ENCODE measurements around the gene RNF215.

The RNF215 gene

DNA sequence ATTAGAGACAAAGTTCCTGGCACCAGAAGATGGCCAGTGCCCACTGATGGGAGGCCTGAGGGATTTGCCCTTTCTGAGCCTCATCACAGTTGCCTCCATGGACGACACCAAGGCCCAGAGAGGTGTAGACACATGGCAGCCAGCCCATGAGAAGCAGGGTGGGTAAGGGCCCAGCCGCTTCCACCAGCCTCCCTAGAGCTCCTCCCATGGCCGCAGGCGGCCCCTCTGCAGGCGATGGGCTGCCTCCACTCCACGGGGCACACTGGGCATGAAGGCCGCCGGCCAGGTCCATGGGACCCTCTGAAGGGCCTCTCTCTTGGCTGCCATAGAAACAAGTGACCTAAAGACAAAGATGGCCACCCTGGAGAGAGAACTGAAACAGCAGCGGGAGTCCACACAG is 15.9 kb downstream of the RNF215 start:
- 0 out of 2 replicates have a peak, but pooled peaks cover 3% of the 10 kb centered on the region for H3K4me1 ChIP-seq (ENCODE audit: insufficient read depth, low read length)
- H3K9me3 ChIP-seq (ENCODE audit: control insufficient read depth, insufficient read depth, low read length) = no peaks in the 10 kb centered on the region
- H3K36me3 ChIP-seq (ENCODE audit: insufficient read depth, low read length) = no peaks in the 10 kb centered on the region; the same call in 1 of the 2 replicates
- H3K9ac ChIP-seq (ENCODE audit: low read depth, low read length) = no peak overlapping the region

DNA sequence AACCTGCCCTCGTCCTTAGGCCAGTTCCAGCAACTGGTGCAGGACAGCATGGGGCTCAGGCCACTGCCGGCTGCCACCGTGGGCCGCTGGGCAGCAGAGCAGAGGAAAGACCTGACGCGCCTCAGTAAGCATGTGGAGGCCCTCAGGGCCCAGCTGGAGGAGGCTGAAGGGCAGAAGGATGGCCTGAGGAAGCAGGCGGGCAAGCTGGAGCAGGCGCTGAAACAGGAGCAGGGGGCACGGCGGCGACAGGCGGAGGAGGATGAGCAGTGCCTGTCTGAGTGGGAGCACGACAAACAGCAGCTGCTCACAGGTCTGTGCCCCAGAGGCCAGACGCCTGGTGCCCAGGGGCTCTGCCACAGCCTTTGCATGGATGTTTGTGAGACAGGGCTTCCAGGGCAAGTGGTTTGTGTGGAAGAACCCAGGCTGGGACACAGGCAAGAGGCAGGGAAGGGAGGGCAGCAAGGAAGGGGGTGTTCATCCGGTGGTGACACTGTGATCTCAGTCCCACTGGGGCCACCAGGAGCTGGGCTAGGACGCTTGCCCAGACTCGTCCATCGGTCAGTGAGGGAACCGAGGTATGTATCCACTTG is 16.5 kb downstream of the RNF215 start:
- no peak overlapping the region for H3K9ac ChIP-seq (ENCODE audit: low read depth, low read length)

DNA sequence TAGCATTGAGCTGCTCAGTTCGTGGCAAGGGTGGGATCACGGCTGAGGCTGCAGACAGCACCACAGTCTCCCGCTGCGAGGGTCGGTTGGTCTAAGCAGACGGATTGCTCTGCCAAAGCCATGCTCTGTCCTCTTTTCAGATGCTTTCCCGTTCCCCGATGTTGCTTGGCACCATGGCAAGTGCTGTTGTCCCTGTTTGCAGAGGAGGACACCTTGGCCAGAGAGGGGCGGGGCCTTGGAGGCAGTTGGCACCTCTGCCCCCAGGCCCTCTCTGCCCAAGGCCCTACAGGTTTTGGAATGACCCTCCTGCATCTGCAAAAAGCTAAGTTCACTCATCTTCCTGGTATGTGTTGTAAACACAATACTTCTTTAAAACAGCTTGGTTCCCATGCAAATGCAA is 18.8 kb downstream of the RNF215 start:
- H3K9me3 ChIP-seq (ENCODE audit: control insufficient read depth, insufficient read depth, low read length) = no peaks in the 10 kb centered on the region
- no peak overlapping the region for H3K9ac ChIP-seq (ENCODE audit: low read depth, low read length)
- H3K4me1 ChIP-seq (ENCODE audit: insufficient read depth, low read length) = 0 out of 2 replicates have a peak, but pooled peaks cover 3% of the 10 kb centered on the region
- H3K36me3 ChIP-seq (ENCODE audit: insufficient read depth, low read length) = no peaks in the 10 kb centered on the region; the same call in 1 of the 2 replicates

More for the DNA sequence above, 16.5 kb downstream of the RNF215 start:
- 0 out of 2 replicates have a peak, but pooled peaks cover 3% of the 10 kb centered on the region for H3K4me1 ChIP-seq (ENCODE audit: insufficient read depth, low read length)
- H3K9me3 ChIP-seq (ENCODE audit: control insufficient read depth, insufficient read depth, low read length) = no peaks in the 10 kb centered on the region
- no peaks in the 10 kb centered on the region; the same call in 1 of the 2 replicates for H3K36me3 ChIP-seq (ENCODE audit: insufficient read depth, low read length)

DNA sequence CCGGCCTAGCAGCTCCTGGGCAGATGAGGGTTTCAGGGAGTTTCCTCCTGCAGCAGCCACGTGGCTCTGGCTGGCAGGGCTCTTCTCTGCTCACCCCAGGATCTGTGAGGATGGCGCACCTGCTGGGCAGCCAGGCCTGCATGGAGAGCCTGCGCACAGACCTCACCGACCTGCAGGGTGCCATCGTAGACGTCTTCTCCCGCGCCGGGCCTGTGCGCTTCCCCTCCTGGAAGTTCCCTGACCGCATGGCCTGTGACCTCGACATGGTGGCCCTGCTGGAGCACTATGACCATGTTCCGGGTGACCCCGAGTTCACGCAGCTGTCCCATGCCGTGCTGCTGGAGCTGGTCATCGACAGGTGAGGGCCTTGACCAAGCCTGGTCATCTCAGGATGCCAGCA is 21.3 kb downstream of the RNF215 start:
- Histone ChIP-seq H3K9me3 (ENCODE audit: control insufficient read depth, insufficient read depth, low read length) (no peaks in the 10 kb centered on the region), H3K9ac (ENCODE audit: low read depth, low read length) (no peak overlapping the region), H3K36me3 (ENCODE audit: insufficient read depth, low read length) (no peaks in the 10 kb centered on the region; the same call in 1 of the 2 replicates), H3K4me1 (ENCODE audit: insufficient read depth, low read length) (peaks cover 16% of the 10 kb centered on the region; the same call in 1 of the 2 replicates)

DNA sequence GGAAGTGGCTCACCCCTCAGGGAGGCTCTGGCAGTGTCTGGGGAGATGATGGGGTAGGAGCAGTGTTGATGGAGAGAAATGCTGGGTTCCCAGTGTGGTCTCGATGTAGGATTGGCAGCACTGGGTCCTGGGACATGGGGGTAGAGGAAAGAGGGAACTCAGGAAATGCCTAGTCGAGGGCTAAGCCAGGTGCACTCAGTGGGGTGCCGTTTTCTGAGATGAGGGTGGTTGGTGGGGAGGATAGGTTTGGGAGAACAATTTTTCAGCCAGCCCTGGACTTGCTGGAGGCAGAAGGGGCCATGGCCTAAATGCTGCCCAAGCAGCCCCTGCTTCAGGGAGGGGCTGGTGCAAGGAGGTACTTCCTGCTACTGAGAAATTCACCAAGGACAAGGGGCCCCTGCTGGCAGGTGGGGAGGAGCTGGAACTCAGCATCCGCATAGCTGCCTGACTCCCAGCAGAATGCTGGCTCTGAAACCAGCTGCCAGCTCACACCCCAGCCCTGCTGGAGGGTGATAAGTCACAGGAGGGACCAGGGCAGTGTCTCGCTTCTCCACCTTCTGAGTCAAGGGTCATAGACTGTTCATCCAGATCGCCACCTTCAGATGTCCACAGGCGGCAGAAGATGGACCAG is 24.4 kb downstream of the RNF215 start:
- no peak overlapping the region for H3K9ac ChIP-seq (ENCODE audit: low read depth, low read length)
- H3K4me1 ChIP-seq (ENCODE audit: insufficient read depth, low read length) = peaks cover 13% of the 10 kb centered on the region; the same call in 1 of the 2 replicates
- H3K9me3 ChIP-seq (ENCODE audit: control insufficient read depth, insufficient read depth, low read length) = no peaks in the 10 kb centered on the region
- no peaks in the 10 kb centered on the region; the same call in 1 of the 2 replicates for H3K36me3 ChIP-seq (ENCODE audit: insufficient read depth, low read length)

DNA sequence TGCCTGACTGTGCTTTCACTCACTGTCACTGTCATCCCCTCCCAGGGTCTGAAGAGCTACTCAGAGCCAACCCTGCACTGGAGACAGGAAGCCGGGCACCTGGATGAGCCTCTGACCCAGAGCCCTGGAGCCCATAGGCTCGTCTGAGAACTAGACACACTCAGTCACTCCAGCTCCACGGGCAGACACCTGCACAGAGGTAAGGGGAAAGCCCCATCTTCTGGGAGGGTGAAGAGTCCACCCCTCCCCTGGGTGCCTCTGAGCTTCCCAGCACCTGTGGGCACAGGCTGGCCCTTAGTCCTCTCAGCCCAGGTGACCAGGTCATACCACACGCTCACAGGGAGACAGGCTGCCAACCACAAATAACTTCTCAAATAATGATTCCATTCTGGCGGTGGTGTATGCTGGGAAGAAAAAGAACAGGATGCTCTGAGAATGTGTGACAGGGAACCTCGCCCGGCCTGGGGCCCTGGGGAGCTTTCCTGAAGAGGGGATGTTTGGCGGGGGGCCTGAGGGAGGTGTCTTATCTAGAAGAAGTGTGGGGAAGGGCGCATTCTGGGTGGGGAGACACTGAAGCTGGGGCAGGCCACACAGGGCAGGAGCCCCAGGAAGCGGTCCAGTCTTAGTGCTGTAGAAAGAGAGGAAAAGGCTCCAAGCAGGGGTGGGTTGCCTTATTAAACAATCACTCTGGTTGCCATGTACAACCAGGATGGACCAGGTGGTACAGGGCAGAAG is 25.1 kb downstream of the RNF215 start:
- H3K9me3 ChIP-seq (ENCODE audit: control insufficient read depth, insufficient read depth, low read length) = no peaks in the 10 kb centered on the region
- H3K4me1 ChIP-seq (ENCODE audit: insufficient read depth, low read length) = peaks cover 13% of the 10 kb centered on the region; the same call in 1 of the 2 replicates
- H3K9ac ChIP-seq (ENCODE audit: low read depth, low read length) = no peak overlapping the region
- no peaks in the 10 kb centered on the region; the same call in 1 of the 2 replicates for H3K36me3 ChIP-seq (ENCODE audit: insufficient read depth, low read length)

DNA sequence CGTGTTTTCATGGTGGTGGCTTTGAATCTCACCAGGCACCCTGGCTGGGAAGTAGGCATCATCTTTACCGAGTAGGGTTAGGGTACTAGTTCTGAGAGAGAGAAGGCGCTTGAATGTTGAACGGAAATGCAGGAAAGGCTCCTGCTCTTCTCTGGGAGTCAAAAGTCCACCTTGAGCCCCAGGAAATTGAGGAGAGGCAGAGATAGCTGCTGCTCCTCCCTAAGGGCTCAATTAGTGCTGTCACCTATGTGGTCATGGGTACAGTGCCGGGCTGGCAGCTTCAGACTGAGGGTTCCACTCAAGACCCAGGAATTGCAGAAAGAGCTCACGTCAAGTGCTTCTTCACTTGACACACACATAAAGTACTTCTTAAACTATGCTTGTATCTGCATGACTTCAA is 28.7 kb downstream of the RNF215 start:
- H3K9me3 ChIP-seq (ENCODE audit: control insufficient read depth, insufficient read depth, low read length) = no peaks in the 10 kb centered on the region
- H3K4me1 ChIP-seq (ENCODE audit: insufficient read depth, low read length) = peaks cover 19% of the 10 kb centered on the region; the same call in 1 of the 2 replicates
- no peak overlapping the region for H3K9ac ChIP-seq (ENCODE audit: low read depth, low read length)
- H3K36me3 ChIP-seq (ENCODE audit: insufficient read depth, low read length) = no peaks in the 10 kb centered on the region

DNA sequence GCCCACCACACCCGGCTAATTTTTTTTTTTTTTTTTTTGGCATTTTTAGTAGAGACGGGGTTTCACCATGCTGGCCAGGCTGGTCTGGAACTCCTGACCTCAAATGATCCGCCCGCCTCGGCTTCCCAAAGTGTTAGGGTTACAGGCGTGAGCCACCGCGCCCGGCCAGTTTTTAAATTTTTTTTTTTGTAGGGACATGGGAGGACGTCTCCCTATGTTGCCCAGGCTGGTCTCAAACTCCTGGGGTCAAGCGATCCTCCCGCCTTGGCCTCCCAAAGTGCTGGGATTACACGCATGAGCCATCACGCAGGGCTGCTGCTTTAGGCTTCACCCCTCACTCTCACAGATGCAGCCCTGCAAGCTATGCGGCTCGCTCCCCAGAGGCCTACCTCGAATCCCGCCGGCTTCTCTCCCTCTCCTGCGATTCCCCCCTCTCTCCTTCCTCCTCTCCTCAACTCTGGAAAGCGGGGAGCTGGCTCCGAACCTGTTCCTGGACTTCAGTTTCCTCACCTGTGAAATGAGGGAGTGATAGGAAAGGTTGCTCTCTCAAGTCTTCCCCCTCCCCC is 29.5 kb downstream of the RNF215 start:
- H3K4me1 ChIP-seq (ENCODE audit: insufficient read depth, low read length) = peaks cover 11% of the 10 kb centered on the region; the same call in 1 of the 2 replicates
- H3K36me3 ChIP-seq (ENCODE audit: insufficient read depth, low read length) = peaks cover 2% of the 10 kb centered on the region; the same call in 1 of the 2 replicates
- no peaks in the 10 kb centered on the region for H3K9me3 ChIP-seq (ENCODE audit: control insufficient read depth, insufficient read depth, low read length)
- H3K9ac ChIP-seq (ENCODE audit: low read depth, low read length) = peak overlapping the region; percentile 95; the same call in 1 of the 2 replicates

DNA sequence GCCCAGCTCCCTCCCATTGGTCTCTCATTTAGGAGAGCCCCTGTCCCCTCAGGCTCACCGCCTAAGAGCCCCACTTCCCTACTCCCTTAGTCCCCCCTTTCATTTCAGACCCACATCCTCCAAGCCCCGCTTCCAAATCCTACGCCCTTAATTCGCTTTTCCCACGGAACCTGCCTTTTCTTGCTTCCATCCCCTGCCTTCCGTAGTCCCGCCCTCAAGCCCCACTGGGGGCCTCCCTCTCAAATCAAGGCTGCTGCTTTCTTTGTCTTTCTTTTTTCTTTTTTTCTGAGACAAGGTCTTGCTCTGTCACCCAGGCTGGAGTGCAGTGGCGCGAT is 30.0 kb downstream of the RNF215 start:
- Histone ChIP-seq H3K4me1 (ENCODE audit: insufficient read depth, low read length) (peaks cover 6% of the 10 kb centered on the region; the same call in 1 of the 2 replicates), H3K36me3 (ENCODE audit: insufficient read depth, low read length) (peaks cover 4% of the 10 kb centered on the region; the same call in 1 of the 2 replicates), H3K9me3 (ENCODE audit: control insufficient read depth, insufficient read depth, low read length) (no peaks in the 10 kb centered on the region), H3K9ac (ENCODE audit: low read depth, low read length) (peak overlapping the region; percentile 95)

DNA sequence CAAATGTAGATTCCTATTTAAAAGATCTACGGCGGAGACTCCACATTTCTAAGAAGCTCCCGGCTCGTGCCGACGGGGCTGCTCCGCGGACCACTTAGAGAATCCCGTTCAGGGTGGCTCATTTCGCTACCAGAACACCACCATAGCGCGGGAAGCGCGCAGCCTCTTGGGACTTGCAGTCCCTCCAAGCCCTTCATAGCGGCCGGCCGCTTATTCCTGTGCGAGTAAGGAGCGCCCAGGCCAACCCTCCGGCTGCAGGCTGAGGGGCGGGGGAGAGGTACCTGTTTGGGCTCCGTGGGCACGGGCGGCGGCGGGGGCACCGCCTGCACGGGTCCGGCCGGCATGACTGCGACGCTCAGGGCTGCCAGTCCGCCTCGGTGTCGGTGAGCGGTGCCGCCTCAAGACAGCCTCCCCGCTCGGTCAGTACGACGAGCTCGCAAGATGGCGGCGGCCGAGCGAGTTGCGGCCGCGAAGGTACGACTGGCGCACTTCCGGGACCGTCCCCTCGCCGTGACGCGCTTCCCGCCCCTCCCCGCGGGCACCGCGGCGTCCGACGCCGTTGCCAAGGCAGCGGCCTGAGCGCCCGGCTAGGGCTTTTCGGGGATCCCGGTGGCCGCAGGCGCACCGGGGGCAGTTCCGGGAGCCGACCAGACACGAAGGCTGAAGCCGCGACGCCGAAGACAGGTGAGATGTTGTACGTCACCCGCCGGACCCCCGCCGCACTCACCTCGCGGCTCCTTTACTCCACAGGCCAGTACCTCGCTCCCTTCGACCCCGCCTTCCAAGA is 30.6 kb downstream of the RNF215 start, which contains the start of the genes CCDC157 and SF3A1:
Gene CCDC157, plus strand, starts transcription at position 559 of the 787 bp plus-strand sequence. CDS start 8,994 bp downstream, outside the sequence.
Gene SF3A1, minus strand, starts transcription at position 446 of the 787 bp plus-strand sequence. Its CDS starts 102 bp downstream, at position 344.
- Histone ChIP-seq H3K9me3 (ENCODE audit: control insufficient read depth, insufficient read depth, low read length) (no peaks in the 10 kb centered on the region), H3K36me3 (ENCODE audit: insufficient read depth, low read length) (peaks cover 4% of the 10 kb centered on the region; the same call in 1 of the 2 replicates), H3K9ac (ENCODE audit: low read depth, low read length) (peak within 1 kb of the TSS; percentile 95), H3K4me1 (ENCODE audit: insufficient read depth, low read length) (peaks cover 6% of the 10 kb centered on the region; the same call in 1 of the 2 replicates)

DNA sequence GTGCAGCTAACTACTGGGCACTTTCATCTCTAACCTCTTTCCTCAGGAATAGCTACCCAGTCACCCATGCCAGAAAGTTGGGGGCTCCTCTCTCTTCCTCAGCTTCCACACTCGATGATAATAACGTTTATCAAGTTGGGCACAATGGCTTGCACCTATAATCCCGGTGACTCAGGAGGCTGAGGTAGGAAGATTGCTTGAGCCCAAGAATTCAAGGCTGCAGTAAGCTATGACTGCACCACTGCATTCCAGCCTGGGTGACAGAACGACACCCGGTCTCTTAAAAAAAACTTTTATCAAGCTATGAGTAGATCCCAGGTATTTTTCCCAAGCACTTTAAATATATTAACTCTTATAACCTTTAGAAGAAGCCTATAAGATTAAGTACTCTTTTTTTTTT is 32.6 kb downstream of the RNF215 start:
- no peak overlapping the region for H3K9ac ChIP-seq (ENCODE audit: low read depth, low read length)
- no peaks in the 10 kb centered on the region for H3K9me3 ChIP-seq (ENCODE audit: control insufficient read depth, insufficient read depth, low read length)
- peaks cover 6% of the 10 kb centered on the region; the same call in 1 of the 2 replicates for H3K4me1 ChIP-seq (ENCODE audit: insufficient read depth, low read length)
- H3K36me3 ChIP-seq (ENCODE audit: insufficient read depth, low read length) = peaks cover 9% of the 10 kb centered on the region

DNA sequence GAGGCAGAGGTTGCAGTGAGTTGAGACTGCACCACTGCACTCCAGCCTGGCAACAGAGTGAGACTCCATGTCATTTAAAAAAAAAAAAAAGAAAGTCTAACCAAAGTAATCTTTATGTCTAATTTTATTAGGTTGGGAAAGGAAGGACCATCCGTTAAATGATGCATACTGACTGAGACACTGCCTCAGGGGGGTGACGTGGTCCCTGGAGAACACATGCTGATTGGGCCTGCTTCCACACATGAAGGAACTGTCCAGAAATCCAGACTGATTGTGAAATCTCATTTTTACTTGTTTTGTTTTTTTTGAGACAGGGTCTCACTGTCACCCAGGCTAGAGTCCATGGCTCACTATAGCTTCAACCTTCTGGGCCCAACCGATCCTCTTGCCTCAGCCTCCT is 36.0 kb downstream of the RNF215 start:
- Histone ChIP-seq H3K4me1 (ENCODE audit: insufficient read depth, low read length) (peaks cover 6% of the 10 kb centered on the region; the same call in 1 of the 2 replicates), H3K9me3 (ENCODE audit: control insufficient read depth, insufficient read depth, low read length) (no peaks in the 10 kb centered on the region), H3K36me3 (ENCODE audit: insufficient read depth, low read length) (peaks cover 16% of the 10 kb centered on the region), H3K9ac (ENCODE audit: low read depth, low read length) (no peak overlapping the region)

DNA sequence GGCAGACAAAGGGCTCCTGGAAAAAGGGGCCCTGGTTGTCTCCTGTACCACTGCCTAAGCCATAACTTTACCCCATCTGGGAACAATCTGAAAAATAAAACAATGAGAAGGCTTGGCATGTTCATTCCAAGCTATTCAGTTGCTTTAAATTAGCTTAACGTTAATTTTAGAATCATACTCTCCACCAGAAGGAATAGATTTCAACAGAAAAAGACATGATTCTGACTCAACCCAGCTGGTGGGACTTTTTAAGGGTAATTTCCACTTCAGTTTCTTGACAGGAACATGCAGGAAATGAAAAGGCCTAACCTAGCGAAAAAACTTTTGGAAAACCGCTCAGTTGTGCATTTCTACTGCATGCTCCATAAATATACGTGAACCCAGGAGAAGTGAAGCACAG is 38.4 kb downstream of the RNF215 start:
- peaks cover 40% of the 10 kb centered on the region for H3K36me3 ChIP-seq (ENCODE audit: insufficient read depth, low read length)
- no peaks in the 10 kb centered on the region for H3K4me1 ChIP-seq (ENCODE audit: insufficient read depth, low read length)
- no peak overlapping the region for H3K9ac ChIP-seq (ENCODE audit: low read depth, low read length)
- no peaks in the 10 kb centered on the region for H3K9me3 ChIP-seq (ENCODE audit: control insufficient read depth, insufficient read depth, low read length)

Measured in ES-I3 (cell line).